GM20431 (cell line): ENCODE data around the gene REEP1.
"Not testable (repeated sequence)": the region's sequence is repeated elsewhere in the genome, so short reads cannot be mapped to it uniquely, and the experiment has no call there.

ENCODE experiments used
- in situ Hi-C: fragments of 300-500 bp; cut with MseI, MboI; formaldehyde crosslinking; loops from one replicate; pipeline ENCODE4 v1.15.0; 2020; ENCODE audit warnings: low sequenced_read_pairs; ENCODE audit not compliant: unreplicated experiment

Gene REEP1

GRCh38 chr2:86347401-86347800 lies 10.0 kb upstream of the REEP1 start:
- in situ Hi-C loops: no loop called here

GRCh38 chr2:86345783-86346370 lies 8.5 kb upstream of the REEP1 start:
- in situ Hi-C loops: not testable (repeated sequence)

- in situ Hi-C loops: no loop called here
Observed at GRCh38 chr2:86344404-86344803, 7.0 kb upstream of the REEP1 start.

GRCh38 chr2:86342488-86342887 lies 5.1 kb upstream of the REEP1 start:
- in situ Hi-C loops: no loop called here

GRCh38 chr2:86341470-86341869 lies 4.0 kb upstream of the REEP1 start:
- in situ Hi-C loops: no loop called here

GRCh38 chr2:86338778-86339295 lies 1.4 kb upstream of the REEP1 start:
- in situ Hi-C loops: no loop called here

GRCh38 chr2:86336675-86337243 lies 667 bp downstream of the REEP1 start:
- in situ Hi-C loops: no loop called here

GRCh38 chr2:86335865-86336674 lies 1.4 kb downstream of the REEP1 start:
- in situ Hi-C loops: no loop called here

- in situ Hi-C loops: no loop called here
Observed at GRCh38 chr2:86333378-86333777, 4.0 kb downstream of the REEP1 start.

- in situ Hi-C loops: no loop called here
Observed at GRCh38 chr2:86332654-86333053, 4.8 kb downstream of the REEP1 start.

GRCh38 chr2:86331384-86331783 lies 6.0 kb downstream of the REEP1 start:
- in situ Hi-C loops: no loop called here

- in situ Hi-C loops: no loop called here
Observed at GRCh38 chr2:86330001-86330400, 7.4 kb downstream of the REEP1 start.

- in situ Hi-C loops: no loop called here
Observed at GRCh38 chr2:86323273-86324021, 14.0 kb downstream of the REEP1 start.

- in situ Hi-C loops: no loop called here
Observed at GRCh38 chr2:86319700-86320580, 17.5 kb downstream of the REEP1 start.

- in situ Hi-C loops: no loop called here
Observed at GRCh38 chr2:86315084-86315483, 22.3 kb downstream of the REEP1 start.

GRCh38 chr2:86314125-86314524 lies 23.3 kb downstream of the REEP1 start:
- in situ Hi-C loops: no loop called here

GRCh38 chr2:86313341-86313740 lies 24.1 kb downstream of the REEP1 start:
- in situ Hi-C loops: no loop called here

- in situ Hi-C loops: no loop called here
Observed at GRCh38 chr2:86311879-86312278, 25.5 kb downstream of the REEP1 start.

- in situ Hi-C loops: no loop called here
Observed at GRCh38 chr2:86309966-86310365, 27.5 kb downstream of the REEP1 start.
